Neural cell (in vitro differentiated cells): ENCODE data around the gene ZC3HAV1. TPM values are rescaled to one million over a fixed set of nuclear protein-coding genes. Genes with fewer than 3 reads are reported as not detected.
"Not testable (repeated sequence)": the region's sequence is repeated elsewhere in the genome, so short reads cannot be mapped to it uniquely, and the experiment has no call there.

Source experiments
- H2AFZ ChIP-seq: fragments of 200-600, 300-800 bp; sonication (generic), shearing (Covaris generic); 2 replicates; pipeline ENCODE4 v1.6.0; 2014; ENCODE audit warnings: low read depth, mild to moderate bottlenecking, antibody characterized with exemption, low read length, moderate library complexity
- H3F3A ChIP-seq: fragments of 200-600 bp; shearing (Covaris generic); 2 replicates; pipeline ENCODE4 v1.6.1; 2016; ENCODE audit warnings: mild to moderate bottlenecking, moderate library complexity, mixed read lengths, antibody characterized with exemption, low read length; ENCODE audit not compliant: insufficient read depth, poor library complexity, severe bottlenecking
- H3K27ac ChIP-seq: fragments of 200-600, 300-800 bp; sonication (generic), shearing (Covaris generic); 2 replicates; pipeline ENCODE4 v1.5.1; 2014; ENCODE audit warnings: mild to moderate bottlenecking, low read length, moderate library complexity
- H3K27me3 ChIP-seq: fragments of 300-800, 200-600 bp; sonication (generic), shearing (Covaris generic); 2 replicates; pipeline ENCODE4 v1.6.0; 2014; ENCODE audit warnings: mild to moderate bottlenecking, low read depth, low read length, moderate library complexity; ENCODE audit not compliant: insufficient read depth
- H3K36me3 ChIP-seq: fragments of 300-800, 200-600 bp; sonication (generic), shearing (Covaris generic); 2 replicates; pipeline ENCODE4 v1.5.1; 2014; ENCODE audit warnings: mild to moderate bottlenecking, antibody characterized with exemption, low read length, moderate library complexity; ENCODE audit not compliant: insufficient read depth
- H3K4me2 ChIP-seq: fragments of 300-800, 200-600 bp; sonication (generic), shearing (Covaris generic); 2 replicates; pipeline ENCODE4 v1.6.0; 2014; ENCODE audit warnings: mild to moderate bottlenecking, low read length
- H3K4me3 ChIP-seq: fragments of 300-800, 200-600 bp; sonication (generic), shearing (Covaris generic); 2 replicates; pipeline ENCODE4 v1.5.1; 2014; ENCODE audit warnings: mild to moderate bottlenecking, low read length, moderate library complexity
- H3K79me2 ChIP-seq: fragments of 200-600 bp; shearing (Covaris generic); replicated peaks from 2 replicates; pipeline ENCODE4 v1.6.0; 2014; ENCODE audit warnings: mild to moderate bottlenecking, low read length, moderate library complexity; ENCODE audit not compliant: insufficient read depth
- H3K9ac ChIP-seq: fragments of 300-800, 200-600 bp; sonication (generic), shearing (Covaris generic); 2 replicates; pipeline ENCODE4 v1.6.1; 2016; ENCODE audit warnings: mild to moderate bottlenecking, low read length, mixed read lengths
- H3K9me2 ChIP-seq: fragments of 200-600 bp; shearing (Covaris generic); 2 replicates; pipeline ENCODE4 v1.6.1; 2016; ENCODE audit warnings: mild to moderate bottlenecking, low read length, mixed read lengths; ENCODE audit not compliant: insufficient read depth
- H3K9me3 ChIP-seq: fragments of 200-600, 300-800 bp; sonication (generic), shearing (Covaris generic); 2 replicates; pipeline ENCODE4 v1.6.1; 2016; ENCODE audit warnings: mild to moderate bottlenecking, mixed run types, low read length, moderate library complexity, mixed read lengths
- H4K20me1 ChIP-seq: fragments of 200-600 bp; shearing (Covaris generic); 2 replicates; pipeline ENCODE4 v1.6.1; 2016; ENCODE audit warnings: mild to moderate bottlenecking, mixed run types; ENCODE audit not compliant: insufficient read depth
- CTCF ChIP-seq: fragments of 450-650 bp; IDR thresholded peaks from 2 replicates; pipeline ENCODE4 v1.5.1; 2014; ENCODE audit warnings: antibody characterized with exemption, mild to moderate bottlenecking, moderate library complexity; ENCODE audit not compliant: poor library complexity, severe bottlenecking
- EP300 ChIP-seq: fragments of 450-650 bp; conservative IDR thresholded peaks from 2 replicates; pipeline ENCODE4 v1.6.1; 2014; ENCODE audit warnings: antibody characterized with exemption, mild to moderate bottlenecking, moderate library complexity; ENCODE audit not compliant: poor library complexity, severe bottlenecking
- EZH2 ChIP-seq: fragments of 200-600, 300-800 bp; shearing (Covaris generic), sonication (generic); IDR thresholded peaks from 2 replicates; pipeline ENCODE4 v1.6.1; 2014; ENCODE audit warnings: antibody characterized with exemption, low read length, borderline replicate concordance, mild to moderate bottlenecking; ENCODE audit not compliant: insufficient read depth, poor library complexity, severe bottlenecking
- MXI1 ChIP-seq: fragments of 450-650 bp; conservative IDR thresholded peaks from 2 replicates; pipeline ENCODE4 v1.6.1; 2014; ENCODE audit warnings: antibody characterized with exemption, mild to moderate bottlenecking; ENCODE audit not compliant: poor library complexity, severe bottlenecking
- POLR2AphosphoS5 ChIP-seq: IDR thresholded peaks from 2 replicates; pipeline ENCODE4 v1.6.1; 2012
- RAD21 ChIP-seq: fragments of 450-650 bp; conservative IDR thresholded peaks from 2 replicates; pipeline ENCODE4 v1.6.1; 2014; ENCODE audit warnings: antibody characterized with exemption, mild to moderate bottlenecking, moderate library complexity
- REST ChIP-seq: IDR thresholded peaks from 2 replicates; pipeline ENCODE4 v1.6.1; 2012; ENCODE audit warnings: borderline replicate concordance
- SMC3 ChIP-seq: fragments of 450-650 bp; conservative IDR thresholded peaks from 2 replicates; pipeline ENCODE4 v1.6.1; 2014; ENCODE audit warnings: antibody characterized with exemption, mild to moderate bottlenecking, moderate library complexity; ENCODE audit not compliant: poor library complexity
- TAF1 ChIP-seq: IDR thresholded peaks from 2 replicates; pipeline ENCODE4 v1.6.1; 2012; ENCODE audit warnings: low read depth
- polyA plus RNA-seq: library from polyadenylated mRNA; depleted of rRNA; stranded (reverse); fragments of >200 nt; gene quantifications from 2 replicates; pipeline ENCODE4 v1.2.3, GENCODE V29; 2014

ZC3HAV1 gene
- polyA plus RNA-seq, 1 donor from 2014 or later: 0.16 TPM

GRCh38 chr7:139131601-139132041 lies 22.1 kb upstream of the ZC3HAV1 start:
- H3K9me3 ChIP-seq: no peaks in the 10 kb centered on the region
- H3F3A ChIP-seq: no peaks in the 10 kb centered on the region
- H3K27me3 ChIP-seq: no peaks in the 10 kb centered on the region
- H4K20me1 ChIP-seq: no peaks in the 10 kb centered on the region
- no peak overlapping the region for H3K27ac ChIP-seq
- no peaks in the 10 kb centered on the region for H3K36me3 ChIP-seq
- H2AFZ ChIP-seq: no peak overlapping the region
- H3K79me2 ChIP-seq: no peaks in the 10 kb centered on the region
- H3K9ac ChIP-seq: no peak overlapping the region
- no peak overlapping the region for H3K4me3 ChIP-seq
- no peaks in the 10 kb centered on the region for H3K9me2 ChIP-seq
- TF ChIP-seq POLR2AphosphoS5 (no peak), EZH2 (no peak), EP300 (no peak), REST (no peak), CTCF (no peak), SMC3 (no peak), RAD21 (no peak), TAF1 (no peak), MXI1 (no peak)
- H3K4me2 ChIP-seq: no peak overlapping the region

- H3F3A ChIP-seq, H3K4me2 ChIP-seq, H3K9ac ChIP-seq: not testable (repeated sequence)
Observed at GRCh38 chr7:139129814-139130213, 20.3 kb upstream of the ZC3HAV1 start.

GRCh38 chr7:139127648-139128047 lies 18.1 kb upstream of the ZC3HAV1 start:
- Histone ChIP-seq H4K20me1 (no peaks in the 10 kb centered on the region), H3K79me2 (no peaks in the 10 kb centered on the region), H3K27me3 (no peaks in the 10 kb centered on the region), H3K4me2 (no peak overlapping the region), H2AFZ (no peak overlapping the region), H3K9me2 (no peaks in the 10 kb centered on the region), H3F3A (no peaks in the 10 kb centered on the region), H3K9me3 (no peaks in the 10 kb centered on the region), H3K27ac (no peak overlapping the region), H3K9ac (no peak overlapping the region), H3K36me3 (no peaks in the 10 kb centered on the region), H3K4me3 (no peak overlapping the region)
- no peak for TF ChIP-seq SMC3
- no peak for TF ChIP-seq TAF1
- TF ChIP-seq MXI1: no peak
- no peak for TF ChIP-seq EP300
- no peak for TF ChIP-seq CTCF
- TF ChIP-seq EZH2: no peak
- TF ChIP-seq REST: no peak
- TF ChIP-seq RAD21: no peak
- TF ChIP-seq POLR2AphosphoS5: no peak

More at GRCh38 chr7:139129814-139130213, 20.3 kb upstream of the ZC3HAV1 start:
- not testable (repeated sequence) for H3K9me3 ChIP-seq, H4K20me1 ChIP-seq, H3K27me3 ChIP-seq, H2AFZ ChIP-seq, H3K9me2 ChIP-seq, H3K27ac ChIP-seq, H3K79me2 ChIP-seq, H3K36me3 ChIP-seq, H3K4me3 ChIP-seq
